Measurements from ENCODE around the gene TMEM244. TPM values are rescaled to one million over a fixed set of nuclear protein-coding genes. Genes with fewer than 3 reads are reported as not detected.
"Not testable (repeated sequence)": the region's sequence is repeated elsewhere in the genome, so short reads cannot be mapped to it uniquely, and the experiment has no call there.

The TMEM244 gene
- total RNA-seq, 4 donors from 2014 or later = not detected

DNA sequence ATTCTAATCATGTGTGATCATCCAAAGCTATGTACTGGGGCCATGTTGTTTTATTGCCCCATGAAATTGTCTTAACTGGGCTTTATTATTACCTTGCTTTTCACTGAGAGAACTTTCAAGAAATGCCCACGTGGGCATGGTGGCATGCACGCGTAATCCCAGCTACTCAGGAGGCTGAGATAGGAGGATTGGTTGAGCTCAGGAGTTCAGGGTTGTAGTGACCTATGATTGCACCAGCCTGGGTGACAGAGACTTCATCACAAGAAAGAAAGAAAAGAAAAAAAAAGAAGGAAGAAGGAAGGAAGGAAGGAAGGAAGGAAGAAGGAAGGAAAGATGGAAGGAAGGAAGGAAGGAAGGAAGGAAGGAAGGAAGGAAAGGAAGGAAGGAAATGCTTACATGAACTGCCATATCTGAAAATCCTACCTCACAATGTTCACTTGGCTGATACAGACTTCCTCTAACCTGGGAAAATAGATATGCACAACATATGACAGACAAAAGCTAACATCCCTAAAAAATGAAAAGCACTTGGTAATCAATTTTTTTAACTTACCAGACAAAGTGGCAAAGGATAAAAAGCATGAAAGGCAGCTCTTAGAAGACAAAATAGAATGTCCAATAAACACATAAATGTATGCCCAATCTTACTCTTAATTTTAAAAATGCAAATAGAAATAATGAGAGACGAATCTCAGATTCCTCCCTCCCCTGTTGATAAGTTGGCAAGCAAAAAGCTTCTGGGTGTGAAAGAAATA lies 25.5 kb upstream of the TMEM244 start:
- H3K4me3 ChIP-seq = no peak overlapping the region
- no peak for DNase-seq
- no peaks in the 10 kb centered on the region for H3K27me3 ChIP-seq
- no peak overlapping the region for H3K27ac ChIP-seq
- in situ Hi-C loops (cut with MboI; ENCODE audit: low sequenced_read_pairs in 4 of 4) = loop anchor here in 1 of 4 donors (10.0 kb wide), 1 partner anchor 138 kb away; no protein-coding TSS in a partner anchor
- no peaks in the 10 kb centered on the region for H3K9me3 ChIP-seq
- TF ChIP-seq, protein P1, sequence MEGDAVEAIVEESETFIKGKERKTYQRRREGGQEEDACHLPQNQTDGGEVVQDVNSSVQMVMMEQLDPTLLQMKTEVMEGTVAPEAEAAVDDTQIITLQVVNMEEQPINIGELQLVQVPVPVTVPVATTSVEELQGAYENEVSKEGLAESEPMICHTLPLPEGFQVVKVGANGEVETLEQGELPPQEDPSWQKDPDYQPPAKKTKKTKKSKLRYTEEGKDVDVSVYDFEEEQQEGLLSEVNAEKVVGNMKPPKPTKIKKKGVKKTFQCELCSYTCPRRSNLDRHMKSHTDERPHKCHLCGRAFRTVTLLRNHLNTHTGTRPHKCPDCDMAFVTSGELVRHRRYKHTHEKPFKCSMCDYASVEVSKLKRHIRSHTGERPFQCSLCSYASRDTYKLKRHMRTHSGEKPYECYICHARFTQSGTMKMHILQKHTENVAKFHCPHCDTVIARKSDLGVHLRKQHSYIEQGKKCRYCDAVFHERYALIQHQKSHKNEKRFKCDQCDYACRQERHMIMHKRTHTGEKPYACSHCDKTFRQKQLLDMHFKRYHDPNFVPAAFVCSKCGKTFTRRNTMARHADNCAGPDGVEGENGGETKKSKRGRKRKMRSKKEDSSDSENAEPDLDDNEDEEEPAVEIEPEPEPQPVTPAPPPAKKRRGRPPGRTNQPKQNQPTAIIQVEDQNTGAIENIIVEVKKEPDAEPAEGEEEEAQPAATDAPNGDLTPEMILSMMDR (IDR thresholded peaks at IDR 0.05 in 4 of 5, conservative IDR thresholded peaks at IDR 0.05 in 1 of 5) = no peak
- no peak for TF ChIP-seq POLR2A (IDR thresholded peaks at IDR 0.05)
- no peaks in the 10 kb centered on the region for H3K36me3 ChIP-seq
- no peaks in the 10 kb centered on the region for H3K4me1 ChIP-seq
- intact Hi-C loops (cut with DNase I; ENCODE audit: low total_unique reads) = no loop called here
- no peak for ATAC-seq

DNA sequence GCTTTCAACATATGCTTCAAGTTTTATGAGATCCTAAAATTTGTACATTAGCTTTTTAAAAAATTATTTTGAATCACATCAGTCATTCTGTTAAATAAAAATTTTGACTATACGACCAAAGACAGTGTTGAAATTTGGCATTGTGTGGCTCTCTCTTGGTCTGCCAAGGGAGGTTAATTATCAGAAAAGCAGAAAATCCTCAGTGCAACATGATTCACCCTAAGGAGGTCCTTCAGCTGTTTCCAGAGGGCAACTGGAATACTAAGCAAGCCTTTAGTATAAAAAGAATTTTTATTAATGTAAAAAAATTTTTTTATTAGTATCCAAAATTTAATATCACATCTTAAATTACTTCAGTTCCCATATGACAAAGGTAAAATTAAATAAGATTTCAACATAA lies 23.1 kb upstream of the TMEM244 start:
- Histone ChIP-seq H3K4me3 (no peak overlapping the region), H3K27ac (no peak overlapping the region), H3K4me1 (no peaks in the 10 kb centered on the region), H3K27me3 (no peaks in the 10 kb centered on the region), H3K36me3 (no peaks in the 10 kb centered on the region), H3K9me3 (no peaks in the 10 kb centered on the region)
- TF ChIP-seq, protein P1 (IDR thresholded peaks at IDR 0.05 in 4 of 5, conservative IDR thresholded peaks at IDR 0.05 in 1 of 5) = no peak
- no peak for TF ChIP-seq POLR2A (IDR thresholded peaks at IDR 0.05)
- no peak for DNase-seq
- in situ Hi-C loops (cut with MboI; ENCODE audit: low sequenced_read_pairs in 4 of 4) (loop anchor here in 1 of 4 donors (10.0 kb wide), 1 partner anchor 141 kb away; no protein-coding TSS in a partner anchor), intact Hi-C loops (cut with DNase I; ENCODE audit: low total_unique reads) (no loop called here)
- no peak for ATAC-seq

DNA sequence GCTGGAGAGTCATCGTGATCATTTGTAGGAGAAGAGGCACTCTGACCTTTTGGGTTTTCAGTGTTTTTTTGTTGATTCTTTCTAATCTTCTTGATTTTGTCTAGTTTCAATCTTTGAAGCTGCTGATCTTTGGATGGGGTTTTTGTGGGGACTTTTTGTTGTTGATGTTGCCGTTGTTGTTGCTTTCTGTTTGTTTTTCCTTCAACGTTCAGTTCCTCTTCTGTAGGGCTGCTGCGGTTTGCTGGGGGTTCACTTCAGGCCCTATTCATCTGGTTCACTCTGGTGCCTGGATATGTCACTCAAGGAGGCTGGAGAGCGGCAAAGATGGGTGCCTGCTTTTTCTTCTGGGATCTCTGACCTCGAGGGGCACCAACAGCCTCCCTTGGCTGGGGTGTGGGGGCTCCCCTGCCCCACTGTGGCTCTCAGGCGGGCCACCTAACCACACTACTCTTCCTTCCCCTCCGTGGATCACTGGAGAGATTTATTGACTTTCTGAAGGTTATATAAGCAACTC lies 21.5 kb upstream of the TMEM244 start:
- in situ Hi-C loops (cut with MboI; ENCODE audit: low sequenced_read_pairs in 4 of 4) = loop anchor here in 1 of 4 donors (10.0 kb wide), 1 partner anchor 142 kb away; no protein-coding TSS in a partner anchor
- no peaks in the 10 kb centered on the region for H3K27me3 ChIP-seq
- H3K36me3 ChIP-seq = no peaks in the 10 kb centered on the region
- intact Hi-C loops (cut with DNase I; ENCODE audit: low total_unique reads) = no loop called here
- no peaks in the 10 kb centered on the region for H3K9me3 ChIP-seq
- TF ChIP-seq, protein P1 (IDR thresholded peaks at IDR 0.05 in 4 of 5, conservative IDR thresholded peaks at IDR 0.05 in 1 of 5) = no peak
- TF ChIP-seq POLR2A (IDR thresholded peaks at IDR 0.05) = no peak
- no peak overlapping the region for H3K4me3 ChIP-seq
- no peak overlapping the region for H3K27ac ChIP-seq
- ATAC-seq (no peak), DNase-seq (no peak)
- H3K4me1 ChIP-seq = no peaks in the 10 kb centered on the region

DNA sequence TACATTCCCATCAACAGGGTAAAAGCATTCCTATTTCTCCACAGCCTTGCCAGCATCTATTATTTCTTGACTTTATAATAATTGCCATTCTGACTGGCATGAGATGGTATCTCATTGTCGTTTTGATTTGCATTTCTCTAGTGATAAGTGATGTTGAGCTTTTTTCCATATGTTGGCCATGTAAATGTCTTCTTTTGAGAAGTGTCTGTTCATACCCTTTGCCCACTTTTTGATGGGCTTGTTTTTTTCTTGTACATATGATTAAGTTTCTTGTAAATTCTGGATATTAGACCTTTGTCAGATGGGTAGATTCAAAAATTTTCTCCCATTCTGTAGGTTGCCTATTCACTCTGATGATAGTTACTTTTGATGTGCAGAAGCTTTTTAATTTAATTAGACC lies 16.8 kb upstream of the TMEM244 start:
- DNase-seq; H3K9me3 ChIP-seq; ATAC-seq; H3K4me3 ChIP-seq; H3K36me3 ChIP-seq; H3K27ac ChIP-seq; H3K4me1 ChIP-seq; in situ Hi-C loops (cut with MboI; ENCODE audit: low sequenced_read_pairs in 4 of 4); H3K27me3 ChIP-seq; intact Hi-C loops (cut with DNase I; ENCODE audit: low total_unique reads): not testable (repeated sequence)

DNA sequence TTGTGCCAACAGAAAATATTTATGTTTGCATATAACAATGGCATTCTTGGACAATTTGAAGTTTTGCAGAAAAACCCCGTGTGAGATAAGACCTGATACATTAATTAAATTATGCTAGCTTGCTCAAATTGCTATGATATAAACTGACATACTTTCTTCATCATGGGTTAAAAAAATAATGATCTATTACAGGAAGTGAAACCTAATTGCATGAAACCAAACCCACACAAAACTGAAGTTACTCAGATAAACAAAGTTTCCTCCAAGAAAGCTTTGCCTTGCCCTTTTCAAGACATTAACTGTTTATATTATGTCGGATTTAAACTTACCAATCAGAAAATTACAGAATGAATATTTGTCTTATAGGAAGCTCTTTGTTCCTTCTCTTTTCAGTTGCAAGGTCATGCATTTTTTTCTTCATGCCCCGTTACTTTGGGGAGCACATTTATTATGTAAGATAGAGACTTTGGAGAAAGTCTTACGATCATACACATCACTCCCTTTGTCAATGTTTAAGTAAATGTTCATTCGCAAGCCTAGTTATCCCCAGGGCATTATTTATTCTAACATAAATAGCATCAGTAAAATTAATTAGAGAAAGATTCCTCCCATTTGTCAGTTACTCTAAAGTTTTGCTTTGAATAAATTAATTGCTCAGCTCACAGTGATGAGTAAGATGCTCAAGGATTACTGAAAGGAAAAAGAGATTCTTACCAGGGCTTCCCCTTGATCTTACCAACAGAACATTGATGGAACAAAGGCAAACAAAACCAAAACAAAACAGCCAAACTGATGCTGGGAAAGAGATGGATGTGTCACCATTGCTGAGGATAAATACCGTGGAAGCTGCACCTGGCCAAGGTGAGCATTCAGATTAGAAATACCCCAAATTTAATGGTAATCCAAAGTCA lies 14.8 kb upstream of the TMEM244 start:
- TF ChIP-seq, protein P1 (IDR thresholded peaks at IDR 0.05 in 4 of 5, conservative IDR thresholded peaks at IDR 0.05 in 1 of 5) = no peak
- no peak for TF ChIP-seq POLR2A (IDR thresholded peaks at IDR 0.05)
- in situ Hi-C loops (cut with MboI; ENCODE audit: low sequenced_read_pairs in 4 of 4) (no loop called here), intact Hi-C loops (cut with DNase I; ENCODE audit: low total_unique reads) (no loop called here)
- Histone ChIP-seq H3K27me3 (no peaks in the 10 kb centered on the region), H3K36me3 (no peaks in the 10 kb centered on the region), H3K27ac (no peak overlapping the region), H3K9me3 (no peaks in the 10 kb centered on the region), H3K4me1 (no peaks in the 10 kb centered on the region), H3K4me3 (no peak overlapping the region)
- no peak for ATAC-seq
- no peak for DNase-seq

All from gastrocnemius medialis (tissue), 4 donors.